HT-29 (cell line): ENCODE results near the gene SEMA6A. TPM values are rescaled to one million over a fixed set of nuclear protein-coding genes. Genes with fewer than 3 reads are reported as not detected.

Experiments
- DNase-seq: peaks from one replicate; pipeline ENCODE4 v3.0.0-alpha.2; 2015; ENCODE audit warnings: low spot score
- total RNA-seq: library from RNA; depleted of rRNA; stranded (reverse); fragments of >200 nt; shearing (Covaris generic); gene quantifications from 2 replicates; pipeline ENCODE4 v1.2.3, GENCODE V29; 2014

The SEMA6A gene
- total RNA-seq, 1 experiment from 2014 or later = 0.99 TPM

GRCh38 chr5:116495786-116496357 is 78.8 kb downstream of the SEMA6A start:
- no peak for DNase-seq

GRCh38 chr5:116494784-116495450 is 79.7 kb downstream of the SEMA6A start:
- DNase-seq = no peak

GRCh38 chr5:116492776-116493175 is 81.8 kb downstream of the SEMA6A start:
- DNase-seq = no peak

GRCh38 chr5:116492016-116492623 is 82.5 kb downstream of the SEMA6A start:
- DNase-seq = peak; percentile 52

- no peak for DNase-seq
Observed at GRCh38 chr5:116488356-116489041, 86.1 kb downstream of the SEMA6A start.

- no peak for DNase-seq
Observed at GRCh38 chr5:116487045-116487444, 87.6 kb downstream of the SEMA6A start.

- peak; percentile 24 for DNase-seq
Observed at GRCh38 chr5:116486588-116486987, 88.0 kb downstream of the SEMA6A start.

GRCh38 chr5:116484645-116485044 is 90.0 kb downstream of the SEMA6A start:
- no peak for DNase-seq

- no peak for DNase-seq
Observed at GRCh38 chr5:116482394-116482793, 92.2 kb downstream of the SEMA6A start.

- no peak for DNase-seq
Observed at GRCh38 chr5:116480894-116481510, 93.6 kb downstream of the SEMA6A start.

GRCh38 chr5:116479776-116480675 is 94.6 kb downstream of the SEMA6A start:
- DNase-seq = no peak

GRCh38 chr5:116478491-116478890 is 96.1 kb downstream of the SEMA6A start:
- DNase-seq = no peak

- DNase-seq = no peak
Observed at GRCh38 chr5:116476897-116477537, 97.6 kb downstream of the SEMA6A start.

- DNase-seq = no peak
Observed at GRCh38 chr5:116475338-116475737, 99.3 kb downstream of the SEMA6A start.

- no peak for DNase-seq
Observed at GRCh38 chr5:116473706-116474105, 100.9 kb downstream of the SEMA6A start.

GRCh38 chr5:116472274-116472673 is 102.3 kb downstream of the SEMA6A start:
- DNase-seq = no peak

GRCh38 chr5:116469631-116470030 is 105.0 kb downstream of the SEMA6A start:
- DNase-seq = no peak

GRCh38 chr5:116468583-116468982 is 106.0 kb downstream of the SEMA6A start:
- no peak for DNase-seq

- no peak for DNase-seq
Observed at GRCh38 chr5:116467465-116467843, 107.2 kb downstream of the SEMA6A start.

- no peak for DNase-seq
Observed at GRCh38 chr5:116466727-116467464, 107.7 kb downstream of the SEMA6A start.
